NCI-H1417 treated with DMSO at 0.1 percent for 48 hours (cell line): Measurements from ENCODE around the gene DPYD.

ENCODE experiments used
- DNase-seq: peaks from one replicate; lab custom pipeline; 2025; lab: John Stamatoyannopoulos, UW

Gene DPYD

DNA sequence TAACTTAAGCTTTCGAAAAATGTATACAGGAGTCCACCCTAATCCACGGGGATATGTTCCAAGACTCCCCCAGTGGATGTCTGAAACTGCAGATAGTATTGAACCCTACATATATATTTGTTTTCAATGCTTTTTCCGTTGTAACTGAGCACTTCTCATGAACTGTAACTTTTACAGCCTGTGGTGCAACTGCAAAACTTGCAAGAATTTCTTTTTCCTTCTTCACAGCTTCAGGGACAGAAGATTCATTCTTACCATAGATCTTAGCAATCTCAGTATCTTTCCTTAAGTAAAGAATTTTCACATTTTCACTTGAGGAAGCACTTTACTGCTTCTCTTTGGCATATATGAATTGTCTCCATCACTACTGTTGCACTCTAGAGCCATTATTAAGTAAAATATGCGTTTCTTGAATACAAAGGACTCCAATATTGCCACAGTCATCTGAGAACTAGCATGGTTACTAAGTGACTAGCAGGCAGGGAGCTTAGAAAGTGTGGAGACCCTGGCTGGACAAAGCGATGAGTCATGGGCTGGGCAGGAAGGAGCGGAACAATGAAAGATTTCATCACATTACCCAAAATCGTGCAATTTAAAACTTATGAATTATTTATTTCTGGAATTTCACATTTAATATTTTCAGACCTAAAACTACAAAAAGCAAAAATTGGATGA, 14.1 kb downstream of the DPYD start:
- DNase-seq = no peak

- DNase-seq = no peak
Observed at GRCh38 chr1:97905141-97905940, 15.5 kb downstream of the DPYD start.

DNA sequence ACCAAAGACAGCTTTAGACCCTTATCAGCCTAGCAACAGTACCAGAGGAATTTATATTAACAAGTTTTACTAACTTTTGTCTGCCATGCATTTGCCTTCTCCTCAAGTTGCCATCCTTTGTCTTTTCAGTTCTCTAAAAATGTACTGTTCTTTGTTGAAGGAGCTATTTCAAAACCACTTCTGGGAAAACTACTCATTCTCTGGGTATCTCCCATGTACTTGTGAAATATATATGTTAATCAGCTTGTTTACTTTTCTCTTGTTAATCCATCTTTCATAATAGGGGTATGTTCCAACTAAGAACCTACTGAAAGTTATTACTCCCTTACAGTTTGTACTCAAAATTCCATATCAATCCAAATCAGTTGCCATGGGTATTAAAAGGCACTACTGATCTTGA, 16.3 kb downstream of the DPYD start:
- no peak for DNase-seq

DNA sequence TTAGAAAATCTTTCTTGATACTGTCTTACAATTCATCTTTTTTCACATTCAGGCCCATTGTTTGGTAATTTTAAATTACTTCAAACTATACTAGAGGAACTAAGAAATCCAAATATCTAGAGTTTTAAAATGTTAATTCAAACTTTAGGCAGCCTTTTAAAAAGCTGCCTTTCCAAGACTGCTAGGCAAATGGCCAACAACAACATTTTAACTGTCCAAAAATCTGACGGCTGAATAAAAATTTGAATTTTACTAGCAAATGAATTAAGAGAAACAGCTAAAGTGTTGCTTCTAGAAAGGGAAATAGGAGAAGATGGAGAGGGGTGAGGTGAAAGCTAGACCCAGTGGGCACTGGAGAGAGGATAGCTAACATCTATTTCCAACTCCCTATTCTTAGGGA, 17.2 kb downstream of the DPYD start:
- DNase-seq = no peak

DNA sequence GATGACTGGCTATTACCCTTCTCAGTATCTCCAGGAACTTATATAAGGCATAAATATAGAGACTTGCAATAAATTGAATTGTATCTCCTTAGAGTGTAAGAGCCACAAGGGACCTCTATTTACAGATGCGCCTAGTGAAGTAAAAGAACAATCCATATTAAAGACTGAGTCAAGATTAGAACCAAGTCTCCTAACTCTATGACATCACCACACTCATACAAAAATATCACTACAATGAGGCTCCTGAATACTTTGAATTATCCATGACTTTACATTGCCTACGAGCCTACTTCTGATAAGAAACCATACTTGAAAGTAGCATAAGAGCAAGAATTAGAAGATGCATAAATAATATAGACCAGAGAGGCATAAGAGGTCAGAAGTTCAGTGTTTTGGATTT, 18.8 kb downstream of the DPYD start:
- DNase-seq = no peak

- no peak for DNase-seq
Observed at GRCh38 chr1:97901017-97901658, 19.7 kb downstream of the DPYD start.

DNA sequence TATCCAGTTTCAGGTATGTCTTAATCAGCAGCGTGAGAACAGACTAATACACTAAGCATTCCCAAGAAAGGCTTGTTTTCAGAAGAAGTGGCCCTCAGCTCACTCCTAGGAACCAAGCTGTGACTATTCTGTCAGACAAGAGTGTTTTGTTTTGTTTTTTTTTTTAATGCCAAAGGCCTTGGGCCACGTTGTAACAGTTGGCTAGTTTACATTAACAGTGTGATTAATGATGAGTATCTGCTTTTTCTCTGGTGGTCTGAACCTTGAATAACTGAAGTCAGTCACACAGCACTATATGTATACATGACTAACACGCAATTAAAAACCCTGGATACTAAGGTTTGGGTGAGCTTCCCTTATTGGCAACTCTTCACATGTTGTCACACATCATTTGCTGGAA, 21.9 kb downstream of the DPYD start:
- DNase-seq = no peak

GRCh38 chr1:97895278-97895677, 25.6 kb downstream of the DPYD start:
- no peak for DNase-seq

GRCh38 chr1:97893844-97894243, 27.0 kb downstream of the DPYD start:
- no peak for DNase-seq

DNA sequence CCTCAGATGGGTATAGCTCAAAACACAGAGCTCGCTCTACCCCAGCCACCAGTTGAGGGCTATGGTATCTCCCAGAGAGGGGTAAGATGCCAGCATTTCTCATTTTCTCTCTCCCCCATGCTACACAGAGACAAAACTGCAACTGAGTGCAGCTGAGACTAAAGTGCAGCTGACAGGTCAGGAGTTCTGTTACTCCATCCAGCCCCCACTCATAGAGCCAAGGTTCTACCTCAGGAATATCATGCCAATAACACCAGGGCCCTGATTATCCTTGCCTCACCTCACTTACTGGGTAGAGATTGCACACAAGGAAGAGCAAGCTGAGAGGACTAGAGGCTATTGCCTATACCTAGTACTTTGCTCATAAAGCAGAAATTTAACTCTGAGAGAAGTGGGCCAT, 34.6 kb downstream of the DPYD start:
- no peak for DNase-seq

DNA sequence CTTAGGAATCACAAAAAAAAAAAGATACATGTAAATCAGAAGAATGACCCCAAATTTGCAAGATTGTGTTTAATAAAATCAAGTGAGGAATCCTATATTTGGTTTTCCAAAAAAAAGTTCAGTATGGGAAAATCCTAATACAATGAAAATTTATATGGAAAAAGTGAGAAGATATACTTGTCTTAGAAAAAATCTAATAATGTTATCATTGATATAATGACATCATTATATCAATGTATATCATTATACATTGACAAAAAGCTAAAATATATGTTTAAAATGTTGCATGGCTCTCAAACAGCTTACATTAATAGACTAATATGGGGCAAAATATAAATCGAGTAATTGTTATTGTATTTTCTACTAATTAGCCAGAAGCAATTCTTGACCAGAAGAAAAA, 37.0 kb downstream of the DPYD start:
- no peak for DNase-seq

DNA sequence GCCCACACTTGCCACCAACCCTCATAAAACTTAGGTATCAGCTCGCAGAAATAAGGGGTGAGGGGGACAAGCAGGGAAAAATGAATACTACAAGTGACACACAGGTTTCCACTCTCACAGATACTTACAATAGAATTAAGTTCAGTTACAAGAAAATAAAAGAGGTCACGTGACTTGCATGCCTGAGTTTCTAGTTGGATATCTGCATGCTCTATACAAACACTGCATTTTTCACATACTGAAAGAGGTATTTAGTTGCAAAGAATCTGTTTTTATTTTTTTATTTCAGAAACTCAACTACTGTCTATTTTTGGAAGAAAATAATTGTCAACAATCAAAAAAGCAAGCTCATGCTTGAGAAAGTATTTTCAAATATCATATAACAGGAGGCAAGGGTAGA, 43.5 kb downstream of the DPYD start:
- DNase-seq = no peak

GRCh38 chr1:97875996-97876395, 44.8 kb downstream of the DPYD start:
- DNase-seq = no peak

- DNase-seq = peak; percentile 74
Observed at GRCh38 chr1:97870589-97870988, 50.2 kb downstream of the DPYD start.

GRCh38 chr1:97869441-97869840, 51.4 kb downstream of the DPYD start:
- no peak for DNase-seq

DNA sequence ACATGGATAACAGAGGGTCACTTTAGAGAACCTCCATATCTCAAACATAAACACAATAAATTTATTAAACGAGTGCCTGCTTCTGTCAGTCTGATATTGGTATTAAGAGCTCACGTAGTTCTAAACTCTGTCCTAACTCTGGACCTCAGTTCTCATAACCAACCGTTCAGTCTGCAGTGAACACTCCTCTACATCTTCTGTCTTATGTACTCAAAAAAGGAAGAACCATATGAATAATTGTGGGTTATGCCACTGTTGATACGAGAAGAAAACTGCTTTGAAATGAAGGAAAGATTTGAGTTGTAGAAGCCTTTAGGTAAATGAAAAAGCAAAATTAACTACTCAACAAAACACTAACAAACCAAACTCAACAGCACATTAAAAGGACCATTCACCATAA, 53.7 kb downstream of the DPYD start:
- no peak for DNase-seq

DNA sequence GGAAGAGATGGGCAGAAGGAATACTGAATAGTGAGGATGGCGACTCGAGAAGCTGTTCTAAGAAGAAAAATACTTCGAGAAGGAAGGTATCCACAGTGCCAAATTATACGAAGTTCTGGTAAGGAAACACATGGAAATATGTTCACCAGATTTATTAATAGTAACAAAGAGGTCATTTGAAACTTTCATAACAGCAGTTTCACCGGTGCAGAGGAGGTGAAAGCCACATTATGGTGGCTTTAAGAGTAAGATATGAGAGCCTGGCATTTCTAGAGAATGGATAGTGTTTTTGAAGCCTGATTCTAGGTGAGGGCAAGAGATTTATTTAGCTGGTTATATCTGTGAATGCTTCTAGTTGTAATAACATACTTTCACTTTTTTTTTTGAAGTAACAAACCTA, 56.2 kb downstream of the DPYD start:
- DNase-seq = no peak

DNA sequence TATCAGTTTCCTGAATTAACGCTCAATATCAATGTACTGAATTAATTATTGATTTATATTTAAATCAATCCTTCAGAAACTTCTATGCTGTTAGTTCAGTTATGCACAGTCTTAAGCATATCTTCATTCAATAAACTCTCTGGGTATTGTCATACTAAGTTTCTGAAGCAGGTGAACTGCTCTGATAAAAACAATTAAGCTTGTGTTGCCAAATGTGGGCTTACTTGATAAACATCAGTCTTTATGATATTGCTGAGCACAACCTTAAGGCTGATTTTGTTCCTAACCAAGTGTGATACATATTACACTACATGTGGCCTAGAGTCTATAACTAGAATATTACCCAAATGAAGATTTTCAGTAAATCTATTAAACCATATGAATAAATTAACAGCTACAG, 67.6 kb downstream of the DPYD start:
- DNase-seq = no peak

GRCh38 chr1:97849345-97850340, 71.2 kb downstream of the DPYD start:
- DNase-seq = no peak

DNA sequence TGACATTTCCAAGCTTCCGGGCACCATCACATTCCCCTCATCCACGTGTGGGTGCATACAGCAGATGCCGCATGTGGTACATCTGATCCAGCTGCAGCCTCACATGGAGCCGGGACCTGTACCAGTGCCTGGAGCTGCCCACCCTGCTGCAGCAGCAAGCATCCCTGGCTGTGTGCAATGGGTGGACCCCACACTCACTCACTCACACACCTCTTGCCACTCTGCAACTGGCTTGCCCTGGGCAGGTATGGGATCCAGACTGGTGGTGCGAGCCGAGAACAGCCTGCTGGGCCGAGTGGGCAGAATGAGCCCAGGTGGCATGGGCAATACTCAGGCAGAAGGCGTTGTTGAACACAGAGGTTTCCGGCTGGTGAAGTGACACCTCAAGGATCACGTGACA, 75.0 kb downstream of the DPYD start:
- no peak for DNase-seq

DNA sequence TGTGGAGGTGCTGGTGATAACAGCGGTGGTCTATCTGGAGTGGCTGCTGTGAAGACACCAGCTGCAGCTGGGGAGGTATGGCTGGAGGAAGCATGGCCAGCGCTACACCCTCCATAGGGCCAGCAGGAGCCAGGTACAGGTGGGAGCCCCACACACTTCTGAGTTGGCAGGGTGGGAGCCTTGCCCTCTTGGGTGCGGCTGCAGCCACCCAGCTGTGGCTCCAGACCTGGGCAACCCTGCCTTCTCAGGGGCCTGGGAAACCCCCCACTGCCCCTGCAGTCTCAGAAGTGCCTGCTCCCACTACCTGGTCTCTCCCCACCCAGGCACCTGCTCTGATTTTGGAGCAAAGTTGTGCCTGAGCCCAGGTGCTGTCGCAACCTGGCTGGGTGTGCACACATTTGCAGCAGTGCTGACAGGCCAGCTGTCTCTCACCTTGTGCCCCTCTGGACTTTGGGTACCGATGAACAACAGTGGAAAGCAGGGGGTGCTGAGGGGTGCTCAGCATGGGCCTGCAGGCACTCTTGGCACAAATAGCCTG, 76.2 kb downstream of the DPYD start:
- no peak for DNase-seq

- DNase-seq = no peak
Observed at GRCh38 chr1:97841338-97841737, 79.5 kb downstream of the DPYD start.
